Astrocyte (in vitro differentiated cells and primary cell): ENCODE results near the gene UQCRQ.
"Not testable (repeated sequence)": the region's sequence is repeated elsewhere in the genome, so short reads cannot be mapped to it uniquely, and the experiment has no call there.

Source experiments
- CTCF ChIP-seq: IDR thresholded peaks from 2 replicates; pipeline ENCODE4 v1.5.1; 2011; ENCODE audit warnings: low read depth, mild to moderate bottlenecking, inconsistent platforms, low read length, moderate library complexity; ENCODE audit not compliant: insufficient read depth
- EZH2 ChIP-seq: IDR thresholded peaks from 2 replicates; pipeline ENCODE4 v1.6.1; 2012; ENCODE audit warnings: mild to moderate bottlenecking, low read length, inconsistent platforms; ENCODE audit not compliant: insufficient read depth

GRCh38 chr5:132854992-132855391 lies 11.4 kb upstream of the UQCRQ start:
- not testable (repeated sequence) for TF ChIP-seq CTCF, EZH2
